Gastroesophageal sphincter (tissue), 3 donors: ENCODE measurements around the gene ZNF133.

Experiments used
- EP300 ChIP-seq: sonication (generic); formaldehyde crosslinking; IDR thresholded peaks from one replicate; pipeline ENCODE4 v1.6.1; 2017; ENCODE audit warnings: antibody characterized with exemption, mild to moderate bottlenecking
- POLR2A ChIP-seq, 2 donors: fragments of 450-650 bp; IDR thresholded peaks; one replicate each; pipeline ENCODE4 v1.6.1; 2017; ENCODE audit warnings: antibody characterized with exemption in 2 of 2, mild to moderate bottlenecking in 2 of 2, moderate library complexity in 1 of 2
- POLR2AphosphoS5 ChIP-seq: sonication (generic); formaldehyde crosslinking; IDR thresholded peaks from one replicate; pipeline ENCODE4 v1.6.1; 2017; ENCODE audit warnings: antibody characterized with exemption
- TF ChIP-seq, protein P1 (sequence below), 4 experiments: fragments of 200-600 bp in 2 of 4; fragments of 450-650 bp in 2 of 4; sonication (generic) in 1 of 4; IDR thresholded peaks; one replicate each; pipeline ENCODE4 v1.5.1; 2017 to 2019; ENCODE audit warnings: antibody characterized with exemption in 4 of 4, mild to moderate bottlenecking in 2 of 4, moderate library complexity in 2 of 4

DNA sequence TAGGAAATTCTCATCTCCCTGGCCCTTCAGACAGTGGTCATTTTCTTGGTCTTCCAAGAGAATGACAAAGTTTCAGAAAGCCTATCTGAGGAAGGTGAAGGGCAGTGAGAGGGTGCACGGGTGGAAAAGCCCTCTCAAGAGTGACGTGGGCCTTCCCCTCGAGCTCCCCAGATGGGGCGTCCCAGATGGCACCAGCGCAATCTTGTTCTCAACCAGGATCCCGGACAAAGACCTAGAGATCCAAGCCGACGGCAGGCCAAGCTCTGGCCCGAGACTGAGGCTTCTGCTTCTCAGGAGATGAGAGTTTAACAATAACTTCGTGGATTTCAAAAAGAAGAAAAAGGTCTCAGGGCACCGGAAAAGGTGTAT lies 797 bp upstream of the ZNF133 start:
- TF ChIP-seq, protein P1, sequence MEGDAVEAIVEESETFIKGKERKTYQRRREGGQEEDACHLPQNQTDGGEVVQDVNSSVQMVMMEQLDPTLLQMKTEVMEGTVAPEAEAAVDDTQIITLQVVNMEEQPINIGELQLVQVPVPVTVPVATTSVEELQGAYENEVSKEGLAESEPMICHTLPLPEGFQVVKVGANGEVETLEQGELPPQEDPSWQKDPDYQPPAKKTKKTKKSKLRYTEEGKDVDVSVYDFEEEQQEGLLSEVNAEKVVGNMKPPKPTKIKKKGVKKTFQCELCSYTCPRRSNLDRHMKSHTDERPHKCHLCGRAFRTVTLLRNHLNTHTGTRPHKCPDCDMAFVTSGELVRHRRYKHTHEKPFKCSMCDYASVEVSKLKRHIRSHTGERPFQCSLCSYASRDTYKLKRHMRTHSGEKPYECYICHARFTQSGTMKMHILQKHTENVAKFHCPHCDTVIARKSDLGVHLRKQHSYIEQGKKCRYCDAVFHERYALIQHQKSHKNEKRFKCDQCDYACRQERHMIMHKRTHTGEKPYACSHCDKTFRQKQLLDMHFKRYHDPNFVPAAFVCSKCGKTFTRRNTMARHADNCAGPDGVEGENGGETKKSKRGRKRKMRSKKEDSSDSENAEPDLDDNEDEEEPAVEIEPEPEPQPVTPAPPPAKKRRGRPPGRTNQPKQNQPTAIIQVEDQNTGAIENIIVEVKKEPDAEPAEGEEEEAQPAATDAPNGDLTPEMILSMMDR (IDR thresholded peaks at IDR 0.05): no peak
- TF ChIP-seq POLR2AphosphoS5: no peak
- TF ChIP-seq POLR2A (IDR thresholded peaks at IDR 0.05): no peak
- no peak for TF ChIP-seq EP300
